Adrenal gland (tissue), 12 donors: Measurements from ENCODE around the gene CETN1. TPM values are rescaled to one million over a fixed set of nuclear protein-coding genes. Genes with fewer than 3 reads are reported as not detected.
A peak's percentile ranks its signal among the peaks of the same experiment; 100 is the strongest.

Experiments used
- DNase-seq, 7 donors: peaks; one replicate each; pipeline ENCODE4 v3.0.0-alpha.2; 2019 to 2020
- H3K27ac ChIP-seq, 5 donors: fragments of 200-600 bp; sonication (generic) in 4 of 5; 1 replicate in 3 of 5; 2 replicates in 2 of 5; pipeline versions ENCODE4 v1.5.1 to v1.8.0; 2016 to 2020; ENCODE audit warnings: mild to moderate bottlenecking in 1 of 5
- H3K27me3 ChIP-seq: fragments of 200-600 bp; 2 replicates; pipeline ENCODE4 v1.8.0; 2021
- H3K36me3 ChIP-seq, 2 donors: fragments of 200-600 bp; replicated peaks in 1 of 2; 1 replicate in 1 of 2; 2 replicates in 1 of 2; pipeline versions ENCODE4 v1.5.1 to v1.8.0; 2018 to 2022
- H3K4me1 ChIP-seq, 2 donors: fragments of 200-600 bp; replicated peaks in 1 of 2; 1 replicate in 1 of 2; 2 replicates in 1 of 2; pipeline versions ENCODE4 v1.5.1 to v1.8.0; 2018 to 2021
- H3K4me3 ChIP-seq, 4 donors: fragments of 200-600 bp; sonication (generic) in 3 of 4; one replicate each; pipeline ENCODE4 v1.5.1; 2016 to 2018
- H3K9me3 ChIP-seq, 3 donors: fragments of 200-600 bp; sonication (generic) in 1 of 3; replicated peaks in 1 of 3; 1 replicate in 2 of 3; 2 replicates in 1 of 3; pipeline versions ENCODE4 v1.5.1 to v1.8.0; 2016 to 2021
- CTCF ChIP-seq, 6 experiments: fragments of 450-650 bp in 4 of 6; fragments of 200-600 bp in 2 of 6; sonication (generic) in 1 of 6; IDR thresholded peaks; 1 replicate in 5 of 6; 2 replicates in 1 of 6; pipeline versions ENCODE4 v1.5.1 to v1.8.0; 2016 to 2021; ENCODE audit warnings: antibody characterized with exemption in 6 of 6, mild to moderate bottlenecking in 2 of 6, moderate library complexity in 1 of 6
- POLR2A ChIP-seq, 2 donors: fragments of 450-650 bp; IDR thresholded peaks; one replicate each; pipeline ENCODE4 v1.6.1; 2017; ENCODE audit warnings: antibody characterized with exemption in 2 of 2, mild to moderate bottlenecking in 2 of 2, moderate library complexity in 1 of 2
- WGBS, 4 donors: extraction: QIAGEN DNeasy Blood & Tissue Kit in 2 of 4; methylation state at CpG; one replicate each; pipeline versions ENCODE4 v1.1.5 to v1.1.7; 2013 to 2017; 5-methylcytosine and 5-hydroxymethylcytosine counted together
- intact Hi-C, 2 donors: fragments of 100-400 bp; cut with DNase I; formaldehyde crosslinking; loops; one replicate each; pipeline versions ENCODE4 v1.14.1 to v1.15.0; 2022 to 2023
- polyA plus RNA-seq, 3 donors: library from polyadenylated mRNA; stranded (reverse); fragments of 200-250 nt in 2 of 3; fragments of 350-450 nt in 1 of 3; fragmentation: Illumina TruSeq in 1 of 3; extraction: RNeasy Lipid Tissue Mini Kit (QIAGEN cat#74804) in 1 of 3; gene quantifications; one replicate each; pipeline ENCODE4 v1.2.3, GENCODE V29; 2013 to 2014
- total RNA-seq, 9 donors: library from RNA; depleted of rRNA in 4 of 9; stranded (reverse); fragments of >200 nt in 4 of 9; fragments of 120-200 nt in 1 of 9; fragmentation: NEBNext Ultra II Directional in 1 of 9; extraction: Animal tissue kit (Norgen Biotek cat#: 25700) in 1 of 9; gene quantifications; one replicate each; pipeline versions ENCODE4 v1.1.0 to v1.2.4, GENCODE V29; 2013 to 2023
- donor health status: healthy with polysubstance abuse.
- donor health status: Bipolar disorder and iron deficiency.
- donor health status: DM: yes; HTN: yes; CAD: no.
- donor health status: DM: no; HTN: no; CAD: no.
- donor health status: DM: no; HTN: no; CAD: no.
- donor health status: DM: yes; HTN: yes; CAD: no.

The CETN1 gene
- total and polyA plus RNA-seq, 12 donors: not detected

DNA sequence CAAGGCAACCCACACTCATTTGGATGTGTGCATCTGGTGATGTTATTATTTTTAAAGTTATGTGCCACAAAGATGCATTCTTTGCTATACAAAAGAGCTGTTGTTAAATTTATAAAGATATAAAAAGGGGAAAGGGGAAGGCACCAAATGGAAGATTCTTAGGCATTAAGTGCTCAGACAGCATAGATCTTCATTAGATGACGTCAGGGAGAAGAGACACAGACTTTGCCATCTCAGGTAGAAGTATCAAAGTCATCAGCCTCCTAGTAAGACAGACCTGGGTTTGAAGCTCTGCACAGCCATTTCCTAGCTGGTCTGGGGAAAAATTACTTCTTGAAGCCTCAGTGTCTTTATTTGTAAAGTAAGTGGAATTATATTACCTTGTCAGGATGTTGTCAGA, 15.4 kb downstream of the CETN1 start:
- no peak overlapping the region for H3K27ac ChIP-seq
- DNase-seq: no peak
- TF ChIP-seq CTCF (IDR thresholded peaks at IDR 0.05): no peak
- TF ChIP-seq POLR2A (IDR thresholded peaks at IDR 0.05): no peak
- 45 to 67% (median 56%) methylated on average over 1 of the region's 1 CpG for WGBS, 4 donors
- intact Hi-C loops: no loop called here
- H3K9me3 ChIP-seq: no peaks in the 10 kb centered on the region
- H3K4me3 ChIP-seq: no peak overlapping the region
- H3K4me1 ChIP-seq: no peaks in the 10 kb centered on the region
- no peaks in the 10 kb centered on the region for H3K36me3 ChIP-seq
- peaks cover 22% of the 10 kb centered on the region for H3K27me3 ChIP-seq

- intact Hi-C loops: no loop called here
- Histone ChIP-seq H3K4me3 (peak overlapping the region in 1 of 4 donors; percentile 30), H3K27ac (no peak overlapping the region), H3K4me1 (no peaks in the 10 kb centered on the region), H3K27me3 (peaks cover 22% of the 10 kb centered on the region), H3K9me3 (no peaks in the 10 kb centered on the region), H3K36me3 (no peaks in the 10 kb centered on the region)
- no peak for TF ChIP-seq POLR2A (IDR thresholded peaks at IDR 0.05)
- TF ChIP-seq CTCF (IDR thresholded peaks at IDR 0.05): no peak
- peak in 4 of 7 donors; percentile 8 to 40 (median 26) for DNase-seq
- 11 to 30% (median 19%) methylated on average over 8 to 22 of the region's 24 CpGs for WGBS, 4 donors
These were observed 16.2 kb downstream of the CETN1 start for GRCh38 chr18:596288-596881.

- intact Hi-C loops: no loop called here
- Histone ChIP-seq H3K4me3 (no peak overlapping the region), H3K36me3 (no peaks in the 10 kb centered on the region), H3K4me1 (no peaks in the 10 kb centered on the region), H3K27me3 (peaks cover 22% of the 10 kb centered on the region), H3K27ac (no peak overlapping the region), H3K9me3 (no peaks in the 10 kb centered on the region)
- DNase-seq: no peak
- WGBS, 4 donors: 33 to 51% (median 41%) methylated on average over 6 of the region's 6 CpGs
- TF ChIP-seq CTCF (IDR thresholded peaks at IDR 0.05) (no peak), POLR2A (IDR thresholded peaks at IDR 0.05) (no peak)
These were observed 18.0 kb downstream of the CETN1 start for GRCh38 chr18:598124-598589.

- Histone ChIP-seq H3K4me1 (no peaks in the 10 kb centered on the region), H3K9me3 (no peaks in the 10 kb centered on the region), H3K36me3 (no peaks in the 10 kb centered on the region), H3K4me3 (no peak overlapping the region), H3K27me3 (peaks cover 13% of the 10 kb centered on the region), H3K27ac (no peak overlapping the region)
- intact Hi-C loops: no loop called here
- 70 to 86% (median 79%) methylated on average over 3 of the region's 3 CpGs for WGBS, 4 donors
- no peak for DNase-seq
- TF ChIP-seq CTCF (IDR thresholded peaks at IDR 0.05) (no peak), POLR2A (IDR thresholded peaks at IDR 0.05) (no peak)
These were observed 19.9 kb downstream of the CETN1 start for GRCh38 chr18:600107-600506.
